ENCODE results near the gene IFNA6. TPM values are rescaled to one million over a fixed set of nuclear protein-coding genes. Genes with fewer than 3 reads are reported as not detected.
A peak's percentile ranks its signal among the peaks of the same experiment; 100 is the strongest.

The IFNA6 gene
- total and polyA plus RNA-seq, 11 donors: not detected

- Histone ChIP-seq H3K27ac (no peak overlapping the region), H3K27me3 (no peaks in the 10 kb centered on the region), H3K4me1 (peaks cover 12 to 80% (median 55%) of the 10 kb centered on the region in 12 donors), H3K36me3 (peaks cover 0 to 27% (median 4%) of the 10 kb centered on the region in 9 donors), H3K9me3 (no peaks in the 10 kb centered on the region), H3K4me3 (peak overlapping the region in 5 of 12 donors; percentile 7 to 81 (median 14))
- intact Hi-C loops (cut with DNase I): loop anchor here in 3 of 10 donors (2.0 to 5.0 kb wide), 3 partner anchors 460 to 470 kb away; partner anchors contain the start of gene MTAP (in 1 of the 3)
- WGBS, 4 donors: 28 to 39% (median 32%) methylated on average over 5 of the region's 5 CpGs
- DNase-seq (no peak), ATAC-seq (no peak)
- TF ChIP-seq POLR2A (IDR thresholded peaks at IDR 0.05) (no peak), CTCF (IDR thresholded peaks at IDR 0.05) (no peak)
These were observed 18.8 kb downstream of the IFNA6 start for GRCh38 chr9:21331676-21332402.

DNA sequence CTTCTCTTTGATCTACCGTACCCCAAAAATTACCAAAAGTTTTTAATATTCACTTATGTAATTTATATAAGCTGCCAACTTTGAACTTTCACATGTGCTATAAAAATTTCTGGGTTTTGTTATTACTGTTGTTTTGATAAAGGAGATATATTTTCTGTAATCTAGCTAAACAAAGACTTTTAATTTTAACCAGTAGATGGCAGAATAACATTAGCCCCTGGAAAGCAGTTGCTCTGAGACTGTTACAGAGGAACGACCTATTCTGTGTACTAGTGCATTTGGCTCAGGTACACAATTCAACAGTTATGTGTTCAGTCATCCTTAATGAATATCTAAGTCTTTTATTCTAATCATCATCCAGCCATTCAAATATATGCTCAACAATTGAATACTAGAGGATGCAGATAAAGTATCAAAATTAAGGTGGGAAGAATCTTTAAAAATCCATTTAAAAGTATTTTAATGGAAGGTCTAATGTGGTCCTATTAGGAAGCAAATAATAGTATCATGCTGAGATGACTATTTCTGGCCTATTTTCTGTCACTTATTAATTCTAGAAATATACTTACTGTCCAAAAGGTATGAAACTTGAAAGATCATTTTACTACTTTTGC, 24.1 kb downstream of the IFNA6 start:
- DNase-seq (no peak), ATAC-seq (peak in 3 of 4 donors; percentile 59 to 77 (median 65))
- no peak overlapping the region for H3K4me3 ChIP-seq
- peaks cover 0 to 65% (median 29%) of the 10 kb centered on the region in 9 donors for H3K36me3 ChIP-seq
- H3K9me3 ChIP-seq: no peaks in the 10 kb centered on the region
- peaks cover 2 to 51% (median 28%) of the 10 kb centered on the region in 12 donors for H3K4me1 ChIP-seq
- TF ChIP-seq POLR2A (IDR thresholded peaks at IDR 0.05) (no peak), CTCF (IDR thresholded peaks at IDR 0.05) (peak; percentile 58 to 79 (median 72))
- no peaks in the 10 kb centered on the region for H3K27me3 ChIP-seq
- 34 to 41% (median 40%) methylated on average over 2 of the region's 2 CpGs for WGBS, 4 donors
- H3K27ac ChIP-seq: no peak overlapping the region
- intact Hi-C loops (cut with DNase I): loop anchor here in 7 of 10 donors (2.0 to 10.0 kb wide), 5 partner anchors 58 to 461 kb away; partner anchors contain the start of gene IFNA2 (in 1 of the 7)

GRCh38 chr9:21324047-21324446, 26.6 kb downstream of the IFNA6 start:
- peaks cover 0 to 60% (median 36%) of the 10 kb centered on the region in 9 donors for H3K36me3 ChIP-seq
- peaks cover 0 to 25% (median 5%) of the 10 kb centered on the region in 12 donors for H3K4me1 ChIP-seq
- DNase-seq (no peak), ATAC-seq (peak in 1 of 4 donors; percentile 45)
- no peak for TF ChIP-seq CTCF (IDR thresholded peaks at IDR 0.05)
- TF ChIP-seq POLR2A (IDR thresholded peaks at IDR 0.05): no peak
- no peaks in the 10 kb centered on the region for H3K27me3 ChIP-seq
- intact Hi-C loops (cut with DNase I): loop anchor here in 3 of 10 donors (5.0 to 10.0 kb wide), 4 partner anchors 61 to 468 kb away; partner anchors contain the start of gene IFNA2 (in 1 of the 3)
- WGBS, 4 donors: 75 to 84% (median 80%) methylated on average over 4 of the region's 4 CpGs
- H3K27ac ChIP-seq: no peak overlapping the region
- no peak overlapping the region for H3K4me3 ChIP-seq
- no peaks in the 10 kb centered on the region for H3K9me3 ChIP-seq

- no peak overlapping the region for H3K4me3 ChIP-seq
- DNase-seq: no peak
- no peak for ATAC-seq
- TF ChIP-seq CTCF (IDR thresholded peaks at IDR 0.05) (no peak), POLR2A (IDR thresholded peaks at IDR 0.05) (no peak)
- H3K36me3 ChIP-seq: peaks cover 0 to 56% (median 36%) of the 10 kb centered on the region in 9 donors
- peaks cover 0 to 18% (median 4%) of the 10 kb centered on the region in 12 donors for H3K4me1 ChIP-seq
- intact Hi-C loops (cut with DNase I): loop anchor here in 3 of 10 donors (5.0 to 10.0 kb wide), 4 partner anchors 62 to 469 kb away; partner anchors contain the start of gene IFNA2 (in 1 of the 3)
- H3K27me3 ChIP-seq: no peaks in the 10 kb centered on the region
- no peaks in the 10 kb centered on the region for H3K9me3 ChIP-seq
- H3K27ac ChIP-seq: no peak overlapping the region
- 84 to 89% (median 88%) methylated on average over 5 of the region's 5 CpGs for WGBS, 4 donors
These were observed 27.7 kb downstream of the IFNA6 start for GRCh38 chr9:21322911-21323461.

Data from heart left ventricle (tissue), 16 donors.